PC-9 (cell line): Measurements from ENCODE around the gene TRIO. TPM values are rescaled to one million over a fixed set of nuclear protein-coding genes. Genes with fewer than 3 reads are reported as not detected.

Source experiments
- BruUV-seq: library from RNA; stranded (reverse); fragments of 400-500 nt; replicated peaks from 2 replicates; lab custom pipeline; 2021; lab: Mats Ljungman, UMichigan
- CTCF ChIA-PET: fragments of 300-600 bp; sonication (Branson Sonifier 250); formaldehyde crosslinking; loops from one replicate; lab custom pipeline; 2022; ENCODE audit warnings: antibody characterized with exemption; lab: Charles Lee
- POLR2A ChIA-PET: fragments of 300-600 bp; sonication (Branson Sonifier 250); formaldehyde crosslinking; loops from one replicate; lab custom pipeline; 2022; ENCODE audit warnings: antibody characterized with exemption; ENCODE audit not compliant: unreplicated experiment; lab: Charles Lee
- DNase-seq, 2 experiments: peaks; one replicate each; pipeline versions ENCODE4 v3.0.0 to v3.0.0-alpha.2; 2015 to 2022; ENCODE audit warnings: mixed read lengths in 1 of 2
- H2AFZ ChIP-seq: fragments of 200-600 bp; sonication (generic); 2 replicates; pipeline ENCODE4 v1.8.1; 2017; ENCODE audit warnings: antibody characterized with exemption
- H3F3A ChIP-seq: fragments of 200-600 bp; sonication (generic); 2 replicates; pipeline ENCODE4 v1.8.1; 2017; ENCODE audit warnings: antibody characterized with exemption, mild to moderate bottlenecking, low read depth; ENCODE audit not compliant: insufficient read depth
- H3K27ac ChIP-seq: fragments of 200-600 bp; sonication (generic); 2 replicates; pipeline ENCODE4 v1.6.1; 2016; ENCODE audit warnings: mixed run types
- H3K27me3 ChIP-seq: fragments of 200-600 bp; sonication (generic); 2 replicates; pipeline ENCODE4 v1.6.1; 2016; ENCODE audit warnings: low read depth, mixed run types; ENCODE audit not compliant: insufficient read depth
- H3K36me3 ChIP-seq: fragments of 200-600 bp; sonication (generic); 2 replicates; pipeline ENCODE4 v1.6.1; 2016; ENCODE audit warnings: low read depth, mixed run types
- H3K4me1 ChIP-seq: fragments of 200-600 bp; sonication (generic); replicated peaks from 2 replicates; pipeline ENCODE4 v1.6.1; 2016; ENCODE audit warnings: mixed run types; ENCODE audit not compliant: insufficient read depth
- H3K4me2 ChIP-seq: fragments of 200-600 bp; sonication (generic); 2 replicates; pipeline ENCODE4 v1.6.1; 2017; ENCODE audit warnings: mixed run types
- H3K4me3 ChIP-seq: fragments of 200-600 bp; sonication (generic); 2 replicates; pipeline ENCODE4 v1.6.1; 2016; ENCODE audit warnings: mixed run types
- H3K79me2 ChIP-seq: fragments of 200-600 bp; sonication (generic); 2 replicates; pipeline ENCODE4 v1.6.1; 2017; ENCODE audit warnings: low read depth, mixed run types
- H3K9me2 ChIP-seq: fragments of 200-600 bp; sonication (generic); 2 replicates; pipeline ENCODE4 v1.8.1; 2017; ENCODE audit warnings: mild to moderate bottlenecking; ENCODE audit not compliant: insufficient read depth
- H3K9me3 ChIP-seq: fragments of 200-600 bp; sonication (generic); 2 replicates; pipeline ENCODE4 v1.8.1; 2016; ENCODE audit warnings: low read depth; ENCODE audit not compliant: insufficient read depth
- H4K20me1 ChIP-seq: fragments of 200-600 bp; sonication (generic); 2 replicates; pipeline ENCODE4 v1.8.1; 2017; ENCODE audit not compliant: insufficient read depth
- EZH2 ChIP-seq: fragments of 200-600 bp; sonication (generic); IDR thresholded peaks from 2 replicates; pipeline ENCODE4 v1.8.0; 2017; ENCODE audit warnings: antibody characterized with exemption, low read depth
- intact Hi-C: fragments of 100-400 bp; cut with micrococcal nuclease; formaldehyde crosslinking; loops from one replicate; pipeline ENCODE4 v1.10.0; 2022; ENCODE audit not compliant: unreplicated experiment
- total RNA-seq: library from RNA; stranded (reverse); gene quantifications from 2 replicates; pipeline ENCODE4 v1.2.3, GENCODE V29; 2021
- TF ChIP-seq, protein P1 (sequence below): fragments of 200-600 bp; sonication (generic); conservative IDR thresholded peaks from 2 replicates; pipeline ENCODE4 v1.6.1; 2017; ENCODE audit warnings: mixed run types, antibody characterized with exemption, mild to moderate bottlenecking, moderate library complexity

TRIO gene
- total RNA-seq, 1 experiment from 2014 or later, result 596 TPM

GRCh38 chr5:14382640-14383039 is 239.5 kb downstream of the TRIO start:
- Histone ChIP-seq H3K4me3 (no peak overlapping the region), H3K36me3 (peaks cover 35% of the 10 kb centered on the region), H4K20me1 (peaks cover 6% of the 10 kb centered on the region; the same call in 1 of the 2 replicates), H3K9me3 (no peaks in the 10 kb centered on the region), H3K4me2 (no peak overlapping the region), H3F3A (peaks cover 19% of the 10 kb centered on the region), H2AFZ (no peak overlapping the region), H3K79me2 (no peaks in the 10 kb centered on the region), H3K27ac (no peak overlapping the region), H3K9me2 (no peaks in the 10 kb centered on the region), H3K27me3 (no peaks in the 10 kb centered on the region), H3K4me1 (no peaks in the 10 kb centered on the region)
- intact Hi-C loops, result no loop called here
- TF ChIP-seq, protein P1, sequence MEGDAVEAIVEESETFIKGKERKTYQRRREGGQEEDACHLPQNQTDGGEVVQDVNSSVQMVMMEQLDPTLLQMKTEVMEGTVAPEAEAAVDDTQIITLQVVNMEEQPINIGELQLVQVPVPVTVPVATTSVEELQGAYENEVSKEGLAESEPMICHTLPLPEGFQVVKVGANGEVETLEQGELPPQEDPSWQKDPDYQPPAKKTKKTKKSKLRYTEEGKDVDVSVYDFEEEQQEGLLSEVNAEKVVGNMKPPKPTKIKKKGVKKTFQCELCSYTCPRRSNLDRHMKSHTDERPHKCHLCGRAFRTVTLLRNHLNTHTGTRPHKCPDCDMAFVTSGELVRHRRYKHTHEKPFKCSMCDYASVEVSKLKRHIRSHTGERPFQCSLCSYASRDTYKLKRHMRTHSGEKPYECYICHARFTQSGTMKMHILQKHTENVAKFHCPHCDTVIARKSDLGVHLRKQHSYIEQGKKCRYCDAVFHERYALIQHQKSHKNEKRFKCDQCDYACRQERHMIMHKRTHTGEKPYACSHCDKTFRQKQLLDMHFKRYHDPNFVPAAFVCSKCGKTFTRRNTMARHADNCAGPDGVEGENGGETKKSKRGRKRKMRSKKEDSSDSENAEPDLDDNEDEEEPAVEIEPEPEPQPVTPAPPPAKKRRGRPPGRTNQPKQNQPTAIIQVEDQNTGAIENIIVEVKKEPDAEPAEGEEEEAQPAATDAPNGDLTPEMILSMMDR, result no peak
- no peak for TF ChIP-seq EZH2
- no peak for DNase-seq
- no TSS peak for BruUV-seq
- ChIA-PET POLR2A (no interaction called here), CTCF (no interaction called here)

GRCh38 chr5:14383923-14384322 is 240.8 kb downstream of the TRIO start:
- DNase-seq, result no peak
- CTCF ChIA-PET, result no interaction called here
- Histone ChIP-seq H3K27me3 (no peaks in the 10 kb centered on the region), H3K79me2 (no peaks in the 10 kb centered on the region), H3K4me3 (no peak overlapping the region), H4K20me1 (peaks cover 6% of the 10 kb centered on the region; the same call in 1 of the 2 replicates), H3K36me3 (peaks cover 25% of the 10 kb centered on the region), H3K4me1 (no peaks in the 10 kb centered on the region), H3K27ac (no peak overlapping the region), H3K9me3 (no peaks in the 10 kb centered on the region), H3F3A (peaks cover 19% of the 10 kb centered on the region), H3K9me2 (no peaks in the 10 kb centered on the region), H3K4me2 (no peak overlapping the region), H2AFZ (no peak overlapping the region)
- BruUV-seq, result no TSS peak
- no peak for TF ChIP-seq EZH2
- TF ChIP-seq, protein P1, result no peak
- POLR2A ChIA-PET, result no interaction called here
- intact Hi-C loops, result no loop called here

DNA sequence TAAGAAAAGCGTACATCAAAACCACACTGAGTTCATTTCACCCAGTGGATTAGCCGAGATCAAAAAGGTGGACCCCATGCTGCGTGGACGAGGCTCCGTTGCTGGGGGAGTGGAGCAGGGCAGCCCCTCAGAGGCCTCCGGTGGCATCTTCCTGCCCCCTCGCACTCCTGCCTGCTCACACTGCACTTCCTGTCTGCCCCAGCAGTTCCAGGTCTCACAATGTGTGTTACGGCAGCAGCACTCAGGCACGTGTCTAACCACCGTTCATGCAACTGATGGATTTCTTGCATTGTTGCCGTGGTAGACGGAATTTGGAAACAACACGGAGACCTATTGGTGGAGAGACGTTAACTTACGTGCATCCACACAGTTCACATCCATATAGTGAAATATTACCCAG is 241.9 kb downstream of the TRIO start:
- H2AFZ ChIP-seq, result no peak overlapping the region
- H3K4me1 ChIP-seq, result no peaks in the 10 kb centered on the region
- intact Hi-C loops, result no loop called here
- H4K20me1 ChIP-seq, result peaks cover 6% of the 10 kb centered on the region; the same call in 1 of the 2 replicates
- H3K79me2 ChIP-seq, result no peaks in the 10 kb centered on the region
- H3K27me3 ChIP-seq, result no peaks in the 10 kb centered on the region
- peaks cover 19% of the 10 kb centered on the region for H3F3A ChIP-seq
- no peak overlapping the region for H3K4me3 ChIP-seq
- TF ChIP-seq EZH2, result no peak
- TF ChIP-seq, protein P1, result no peak
- no peak for DNase-seq
- H3K9me2 ChIP-seq, result no peaks in the 10 kb centered on the region
- H3K36me3 ChIP-seq, result peaks cover 32% of the 10 kb centered on the region
- H3K4me2 ChIP-seq, result no peak overlapping the region
- ChIA-PET CTCF (no interaction called here), POLR2A (no interaction called here)
- H3K27ac ChIP-seq, result no peak overlapping the region
- BruUV-seq, result no TSS peak
- no peaks in the 10 kb centered on the region for H3K9me3 ChIP-seq
